NCI-H2029 (cell line): ENCODE results near the gene DMWD.
"Not testable (repeated sequence)": the region's sequence is repeated elsewhere in the genome, so short reads cannot be mapped to it uniquely, and the experiment has no call there.

Experiments used
- DNase-seq: peaks from one replicate; lab custom pipeline; 2025; lab: John Stamatoyannopoulos, UW

The DMWD gene

DNA sequence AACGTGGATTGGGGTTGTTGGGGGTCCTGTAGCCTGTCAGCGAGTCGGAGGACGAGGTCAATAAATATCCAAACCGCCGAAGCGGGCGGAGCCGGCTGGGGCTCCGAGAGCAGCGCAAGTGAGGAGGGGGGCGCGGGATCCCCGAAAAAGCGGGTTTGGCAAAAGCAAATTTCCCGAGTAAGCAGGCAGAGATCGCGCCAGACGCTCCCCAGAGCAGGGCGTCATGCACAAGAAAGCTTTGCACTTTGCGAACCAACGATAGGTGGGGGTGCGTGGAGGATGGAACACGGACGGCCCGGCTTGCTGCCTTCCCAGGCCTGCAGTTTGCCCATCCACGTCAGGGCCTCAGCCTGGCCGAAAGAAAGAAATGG is 22.8 kb downstream of the DMWD start:
- DNase-seq: no peak

DNA sequence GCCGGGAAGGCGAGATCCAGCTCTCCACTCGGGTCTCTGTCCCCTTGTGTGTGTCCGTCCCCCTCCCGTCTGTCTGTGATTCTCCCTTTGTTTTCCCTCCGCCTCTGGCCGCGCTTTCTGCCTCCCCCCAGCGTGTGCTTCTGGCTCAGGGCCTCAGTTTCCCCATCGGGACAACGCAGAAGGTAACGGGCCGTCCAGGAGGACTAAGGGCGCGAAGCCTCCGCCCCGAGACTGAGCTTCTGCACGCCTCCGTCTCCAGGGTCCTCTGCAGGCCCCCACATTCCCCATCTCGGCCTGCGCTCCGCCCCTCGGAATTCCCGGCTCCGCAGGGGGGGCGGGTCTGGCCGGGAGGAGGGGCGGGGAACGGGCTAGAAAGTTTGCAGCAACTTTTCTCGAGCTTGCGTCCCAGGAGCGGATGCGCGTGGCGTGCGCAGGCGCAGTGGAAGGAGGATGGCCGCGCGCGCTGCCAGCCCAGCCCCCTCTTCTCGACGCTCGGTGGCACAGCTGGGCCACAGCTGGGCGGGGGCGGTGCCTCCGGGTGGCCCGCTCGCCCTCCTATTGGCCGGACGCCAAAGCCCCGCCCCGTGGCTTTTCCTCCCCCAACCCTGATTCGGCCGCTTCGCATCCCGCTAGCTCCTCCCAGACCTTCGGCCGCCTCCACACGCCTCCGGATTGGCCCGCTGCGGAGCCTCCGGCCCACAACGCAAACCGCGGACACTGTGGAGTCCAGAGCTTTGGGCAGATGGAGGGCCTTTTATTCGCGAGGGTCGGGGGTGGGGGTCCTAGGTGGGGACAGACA is 23.5 kb downstream of the DMWD start, which contains the start of gene SIX5:
Gene SIX5, minus strand, starts transcription at position 269 of the 799 bp plus-strand sequence. CDS start 408 bp downstream, outside the sequence.
- peak; percentile 93 for DNase-seq

DNA sequence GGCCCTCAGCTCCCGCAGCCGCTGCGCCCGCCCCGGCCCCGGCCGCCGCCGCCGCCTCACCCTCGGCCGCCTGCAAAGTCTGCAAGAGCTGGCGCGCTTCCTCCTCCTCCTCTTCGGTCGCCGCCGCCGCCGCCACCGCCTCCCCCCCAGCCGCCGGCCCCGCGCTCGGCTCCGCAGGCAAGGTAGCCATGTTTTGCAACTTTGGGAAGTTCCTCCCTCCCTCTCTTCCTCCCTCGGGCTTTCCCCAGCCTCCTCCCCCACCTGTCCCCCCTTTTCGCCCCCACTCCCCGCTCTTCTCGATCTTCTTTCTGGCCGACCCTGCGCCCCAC is 24.0 kb downstream of the DMWD start:
- DNase-seq: peak; percentile 28

DNA sequence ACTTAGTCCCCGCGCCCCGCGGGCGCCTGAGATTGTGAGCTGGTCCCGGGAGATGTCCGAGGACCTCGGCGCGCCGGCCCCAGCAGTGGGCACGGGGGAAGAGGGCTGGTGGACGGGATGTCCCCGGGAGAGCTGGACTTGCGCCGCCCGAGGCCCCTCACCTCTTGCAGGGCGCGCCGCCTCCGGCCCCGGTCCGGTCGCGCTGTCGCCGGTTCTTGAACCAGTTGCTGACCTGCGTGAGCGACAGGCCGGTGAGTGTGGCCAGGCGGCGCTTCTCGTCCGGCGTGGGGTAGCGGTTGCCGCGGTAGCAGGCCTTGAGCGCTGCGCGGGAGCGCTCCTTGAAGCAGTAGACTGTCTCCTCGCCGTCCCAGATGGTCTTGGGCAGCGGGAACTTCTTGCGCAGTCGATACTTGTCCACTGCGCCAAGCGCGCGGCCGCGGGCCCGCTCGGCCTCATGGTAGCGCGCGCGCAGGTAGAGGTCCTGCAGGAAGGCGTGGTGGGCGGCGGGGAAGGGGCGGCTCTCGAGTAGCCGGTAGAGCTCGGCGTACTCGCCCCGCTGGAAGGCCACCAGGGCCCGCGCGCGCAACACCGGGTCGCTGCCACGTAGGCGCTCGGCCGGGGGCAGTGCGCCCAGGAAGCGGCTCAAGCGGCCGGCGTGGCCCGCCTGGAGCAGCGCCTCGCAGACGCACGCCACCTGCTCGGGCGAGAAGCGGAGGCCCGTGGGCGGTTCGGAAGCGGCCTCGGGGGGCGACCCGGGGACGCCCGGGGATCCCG is 24.6 kb downstream of the DMWD start:
- DNase-seq: no peak

DNA sequence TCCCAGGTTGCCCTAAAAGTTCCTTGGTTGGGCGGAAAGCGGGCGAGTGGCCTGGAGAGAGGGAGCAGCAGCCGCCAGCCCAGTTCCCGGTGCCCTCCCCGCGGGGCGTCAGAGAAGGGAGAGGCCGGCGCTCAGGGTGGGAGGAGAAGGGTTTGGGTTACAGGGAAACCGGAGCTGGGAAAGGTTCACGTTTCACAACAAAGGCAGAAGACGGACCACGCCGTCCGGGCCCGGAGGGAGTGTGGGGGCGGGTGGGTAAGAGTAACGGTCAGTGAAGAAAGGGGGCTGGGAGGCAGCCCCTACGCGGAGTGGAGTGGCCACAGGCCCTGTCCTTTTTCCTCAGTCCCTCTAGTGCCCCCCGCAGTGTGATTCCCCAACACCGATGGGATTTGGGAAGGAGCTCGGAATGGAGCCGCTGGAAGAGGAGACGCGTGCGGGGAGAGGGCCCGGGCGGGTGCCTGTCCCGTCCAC is 25.2 kb downstream of the DMWD start:
- peak; percentile 66 for DNase-seq

DNA sequence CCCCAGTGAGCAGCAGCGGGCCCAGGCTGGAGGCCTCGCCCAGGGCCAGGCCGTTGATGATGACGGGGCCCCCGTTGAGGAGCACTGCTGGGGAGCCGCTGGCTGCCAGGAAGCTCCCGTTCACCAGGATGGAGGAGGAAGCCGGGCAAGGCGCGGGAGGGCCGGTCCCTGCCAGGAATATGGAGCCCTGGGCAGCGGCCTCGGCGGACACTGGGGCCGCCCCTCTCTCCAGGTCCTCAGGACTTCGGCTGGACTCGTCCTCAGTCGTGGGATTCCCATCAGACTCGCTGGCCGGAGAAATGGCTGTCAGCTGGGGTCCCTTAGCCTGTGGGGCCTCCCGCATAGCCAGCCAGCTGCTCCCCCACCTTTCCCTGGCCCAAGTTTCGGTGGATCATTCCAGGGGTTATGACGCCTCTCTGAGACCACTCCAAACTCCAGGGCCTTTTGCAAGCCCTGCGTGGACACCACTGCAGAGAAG is 25.7 kb downstream of the DMWD start:
- DNase-seq: no peak

DNA sequence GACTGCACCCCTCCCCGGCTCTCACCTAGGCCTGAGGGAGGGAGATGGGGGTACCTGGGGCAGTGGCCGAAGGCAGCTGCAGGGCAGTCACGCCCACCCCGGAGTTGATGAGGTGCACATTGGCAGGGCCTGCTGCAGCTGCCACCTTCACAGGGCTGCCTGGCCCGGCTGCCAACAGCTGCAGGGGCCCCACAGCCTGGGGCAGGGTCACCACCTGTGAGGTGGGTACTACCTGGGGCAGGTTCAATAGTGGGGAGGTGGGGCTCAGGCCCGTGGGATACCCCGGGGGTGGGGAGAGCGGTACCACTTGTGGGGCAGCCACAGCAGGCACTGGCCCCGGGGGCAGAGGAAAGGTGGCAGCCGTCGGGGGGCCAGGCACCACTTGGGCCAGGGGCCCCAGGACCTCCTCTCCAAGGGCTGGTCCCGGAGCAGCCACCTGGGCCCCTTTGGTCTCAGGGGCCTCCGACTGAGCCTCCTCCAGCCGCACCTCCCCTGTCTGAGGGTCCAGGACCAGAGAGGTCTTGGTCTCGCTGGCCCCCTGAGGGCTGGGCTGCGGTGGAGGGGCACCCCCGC is 26.3 kb downstream of the DMWD start:
- no peak for DNase-seq

GRCh38 chr19:45765702-45766295 is 26.8 kb downstream of the DMWD start:
- no peak for DNase-seq

GRCh38 chr19:45764945-45765701 is 27.5 kb downstream of the DMWD start:
- DNase-seq: no peak

DNA sequence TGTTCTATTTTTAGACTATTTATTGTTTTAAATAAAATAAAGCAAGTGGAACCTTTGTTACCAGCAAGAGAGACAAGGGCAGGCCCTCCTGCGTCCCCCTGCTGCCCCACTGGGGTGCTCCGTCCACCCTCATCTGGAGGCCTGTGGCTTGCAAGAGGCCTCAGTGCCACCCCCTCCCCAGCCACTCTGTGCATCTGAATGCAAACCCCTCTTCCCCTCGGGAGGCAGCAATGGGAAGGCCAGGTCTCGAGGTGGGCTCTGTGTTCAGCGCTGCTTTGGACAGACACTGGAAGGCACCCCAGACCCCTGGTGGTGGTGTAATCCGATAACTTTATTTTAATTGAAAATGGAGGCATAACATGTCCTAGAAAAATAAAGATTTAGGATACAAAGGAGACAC is 28.2 kb downstream of the DMWD start:
- no peak for DNase-seq

DNA sequence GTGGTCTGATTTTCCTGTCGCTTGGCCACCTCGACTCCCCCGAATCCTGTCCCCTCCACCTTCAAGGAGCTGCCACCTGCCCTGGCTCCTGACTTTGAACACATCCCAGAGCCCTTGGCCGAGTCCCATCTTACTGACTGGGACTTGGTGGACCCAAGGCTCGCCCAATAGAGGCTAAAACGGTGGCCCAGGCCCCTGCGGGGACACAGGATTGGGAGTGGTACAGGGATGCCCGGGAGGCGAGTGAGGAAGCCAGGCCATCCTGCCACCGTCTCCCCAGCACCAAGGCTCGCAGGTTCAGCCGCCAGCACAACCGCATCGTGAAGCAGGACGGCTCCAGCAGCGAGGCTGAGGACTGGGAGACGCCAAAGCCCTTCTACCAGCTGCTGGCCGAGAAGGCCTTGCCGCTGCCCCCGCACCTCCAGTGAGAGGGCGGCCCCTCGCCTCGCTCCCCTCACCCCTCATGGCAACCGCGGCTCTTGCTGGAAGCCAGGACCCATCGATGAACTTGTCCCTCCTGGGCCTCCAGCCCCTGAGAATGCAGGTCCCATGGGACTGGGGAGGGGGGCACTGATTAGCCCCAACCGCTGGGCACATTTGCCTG is 28.9 kb downstream of the DMWD start:
- DNase-seq: no peak

GRCh38 chr19:45762870-45763631 is 29.6 kb downstream of the DMWD start:
- no peak for DNase-seq

DNA sequence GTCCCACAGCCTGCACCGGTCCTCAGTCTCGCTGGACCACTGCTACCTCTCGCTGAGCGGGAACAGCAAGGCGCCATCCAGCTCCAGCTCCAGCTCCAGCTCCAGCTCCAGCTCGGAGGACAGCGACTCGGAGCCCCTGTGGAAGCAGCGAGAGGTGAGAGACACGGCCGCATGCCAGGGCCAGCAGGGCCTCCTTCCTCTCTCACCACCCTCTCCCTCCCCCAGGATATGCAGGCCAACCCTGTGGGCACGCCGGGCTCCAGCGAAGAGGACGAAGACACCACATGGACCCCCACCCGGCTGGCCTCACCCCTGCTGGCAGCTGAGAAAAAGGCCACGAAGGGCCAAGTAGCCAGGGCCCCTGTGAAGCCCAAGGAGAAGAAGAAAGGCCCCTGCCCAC is 30.9 kb downstream of the DMWD start:
- no peak for DNase-seq

- no peak for DNase-seq
Measured at GRCh38 chr19:45758921-45759320, 33.7 kb downstream of the DMWD start.

GRCh38 chr19:45757695-45758094 is 35.0 kb downstream of the DMWD start:
- DNase-seq: no peak

- no peak for DNase-seq
Measured at GRCh38 chr19:45754323-45754722, 38.3 kb downstream of the DMWD start.

- DNase-seq: no peak
Measured at GRCh38 chr19:45753548-45753947, 39.1 kb downstream of the DMWD start.

GRCh38 chr19:45752639-45753038 is 40.0 kb downstream of the DMWD start:
- DNase-seq: no peak

- DNase-seq: not testable (repeated sequence)
Measured at GRCh38 chr19:45751483-45751882, 41.2 kb downstream of the DMWD start.

GRCh38 chr19:45747513-45747912 is 45.1 kb downstream of the DMWD start:
- DNase-seq: no peak

- DNase-seq: no peak
Measured at GRCh38 chr19:45746866-45747265, 45.8 kb downstream of the DMWD start.
